SU-DHL-6 (cell line): ENCODE data around the gene KCTD19.
A peak's percentile ranks its signal among the peaks of the same experiment; 100 is the strongest.

ENCODE experiments used
- H2AFZ ChIP-seq: fragments of 200-600 bp; sonication (generic); 2 replicates; pipeline ENCODE4 v1.6.1; 2014; ENCODE audit warnings: low read depth, mild to moderate bottlenecking, moderate library complexity, mixed read lengths, antibody characterized with exemption, low read length; ENCODE audit not compliant: severe bottlenecking
- H3F3A ChIP-seq: fragments of 200-600 bp; shearing (Covaris generic); 2 replicates; pipeline ENCODE4 v1.6.0; 2016; ENCODE audit warnings: antibody characterized with exemption, mild to moderate bottlenecking; ENCODE audit not compliant: insufficient read depth
- H3K27ac ChIP-seq: fragments of 200-600 bp; sonication (generic); 2 replicates; pipeline ENCODE4 v1.5.1; 2016; ENCODE audit warnings: low read depth, mild to moderate bottlenecking, low read length, moderate library complexity, mixed read lengths
- H3K27me3 ChIP-seq: fragments of 200-600 bp; sonication (generic), shearing (Covaris generic); 2 replicates; pipeline ENCODE4 v1.6.0; 2014; ENCODE audit warnings: mild to moderate bottlenecking, low read length
- H3K36me3 ChIP-seq: fragments of 200-600 bp; sonication (generic); 2 replicates; pipeline ENCODE4 v1.6.1; 2014; ENCODE audit warnings: mild to moderate bottlenecking, low read length, mixed read lengths
- H3K4me2 ChIP-seq: fragments of 300-600, 200-600 bp; shearing (Covaris generic), sonication (generic); 2 replicates; pipeline ENCODE4 v1.6.0; 2014; ENCODE audit warnings: low read length, low read depth, mild to moderate bottlenecking; ENCODE audit not compliant: poor library complexity, severe bottlenecking
- H3K4me3 ChIP-seq: fragments of 200-600 bp; sonication (generic); 2 replicates; pipeline ENCODE4 v1.5.1; 2014; ENCODE audit warnings: antibody characterized with exemption, low read length, mild to moderate bottlenecking, mixed read lengths; ENCODE audit not compliant: insufficient read depth, poor library complexity, severe bottlenecking
- H3K79me2 ChIP-seq: fragments of 200-600 bp; sonication (generic); 2 replicates; pipeline ENCODE4 v1.6.1; 2014; ENCODE audit warnings: mild to moderate bottlenecking, low read length, moderate library complexity; ENCODE audit not compliant: insufficient read depth
- H3K9ac ChIP-seq: fragments of 200-600 bp; sonication (generic); 2 replicates; pipeline ENCODE4 v1.7.0; 2014; ENCODE audit warnings: mild to moderate bottlenecking, low read length
- H3K9me2 ChIP-seq: fragments of 200-600 bp; sonication (generic); replicated peaks from 2 replicates; pipeline ENCODE4 v1.6.1; 2014; ENCODE audit warnings: low read length; ENCODE audit not compliant: insufficient read depth
- H3K9me3 ChIP-seq: fragments of 200-600 bp; sonication (generic); 2 replicates; pipeline ENCODE4 v1.6.1; 2014; ENCODE audit warnings: low read length, mixed read lengths; ENCODE audit not compliant: insufficient read depth
- H4K20me1 ChIP-seq: fragments of 200-600 bp; sonication (generic); 2 replicates; pipeline ENCODE4 v1.6.1; 2014; ENCODE audit warnings: low read depth, mild to moderate bottlenecking, antibody characterized with exemption, low read length, moderate library complexity, mixed read lengths
- CTCF ChIP-seq: fragments of 200-600 bp; sonication (generic); IDR thresholded peaks from one replicate; pipeline ENCODE4 v1.5.1; 2017; ENCODE audit warnings: antibody characterized with exemption, mild to moderate bottlenecking, low read length, moderate library complexity; ENCODE audit not compliant: insufficient read depth, poor library complexity, severe bottlenecking
- EZH2phosphoT487 ChIP-seq: fragments of 200-600 bp; sonication (generic), shearing (Covaris generic); conservative IDR thresholded peaks from 2 replicates; pipeline ENCODE4 v1.6.1; 2018; ENCODE audit warnings: mild to moderate bottlenecking, antibody characterized with exemption, low read length, moderate library complexity, mixed read lengths

The KCTD19 gene

GRCh38 chr16:67252609-67253497 lies 73.7 kb downstream of the KCTD19 start:
- Histone ChIP-seq H3K36me3 (no peaks in the 10 kb centered on the region), H4K20me1 (no peaks in the 10 kb centered on the region), H3K79me2 (no peaks in the 10 kb centered on the region), H3K4me2 (no peak overlapping the region), H3K27me3 (no peaks in the 10 kb centered on the region), H3K9ac (no peak overlapping the region), H3F3A (no peaks in the 10 kb centered on the region), H3K4me3 (no peak overlapping the region), H3K9me2 (no peaks in the 10 kb centered on the region), H3K27ac (no peak overlapping the region), H2AFZ (no peak overlapping the region), H3K9me3 (no peaks in the 10 kb centered on the region)
- no peak for TF ChIP-seq EZH2phosphoT487

DNA sequence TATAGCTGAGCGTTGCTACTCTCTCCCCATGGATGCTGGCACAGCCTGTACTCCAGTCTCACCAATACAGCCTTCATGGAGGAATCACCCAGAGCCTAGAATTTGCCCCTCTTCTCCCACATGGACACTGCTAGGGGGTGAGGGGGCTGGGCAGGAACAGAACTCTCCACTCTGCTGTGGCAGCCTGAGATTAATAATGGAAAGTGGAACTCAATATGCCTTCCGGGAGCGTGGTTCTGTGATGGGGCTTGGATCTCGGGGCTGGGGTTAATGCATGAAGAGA lies 76.6 kb downstream of the KCTD19 start:
- H3K4me3 ChIP-seq = no peak overlapping the region
- no peak overlapping the region for H3K9ac ChIP-seq
- no peak overlapping the region for H2AFZ ChIP-seq
- H3K27ac ChIP-seq = no peak overlapping the region
- H3K4me2 ChIP-seq = no peak overlapping the region
- H3K79me2 ChIP-seq = no peaks in the 10 kb centered on the region
- H3K27me3 ChIP-seq = no peaks in the 10 kb centered on the region
- no peaks in the 10 kb centered on the region for H3K9me3 ChIP-seq
- no peaks in the 10 kb centered on the region for H3F3A ChIP-seq
- no peaks in the 10 kb centered on the region for H3K9me2 ChIP-seq
- TF ChIP-seq CTCF (no peak), EZH2phosphoT487 (no peak)
- H4K20me1 ChIP-seq = no peaks in the 10 kb centered on the region
- H3K36me3 ChIP-seq = no peaks in the 10 kb centered on the region

- H3K4me2 ChIP-seq = peak overlapping the region; percentile 77
- no peaks in the 10 kb centered on the region for H4K20me1 ChIP-seq
- no peaks in the 10 kb centered on the region for H3K9me2 ChIP-seq
- no peak overlapping the region for H3K4me3 ChIP-seq
- no peaks in the 10 kb centered on the region for H3F3A ChIP-seq
- H3K36me3 ChIP-seq = no peaks in the 10 kb centered on the region
- H2AFZ ChIP-seq = no peak overlapping the region
- no peaks in the 10 kb centered on the region for H3K79me2 ChIP-seq
- no peak for TF ChIP-seq CTCF
- TF ChIP-seq EZH2phosphoT487 = no peak
- H3K9me3 ChIP-seq = no peaks in the 10 kb centered on the region
- no peak overlapping the region for H3K27ac ChIP-seq
- H3K9ac ChIP-seq = no peak overlapping the region
- H3K27me3 ChIP-seq = no peaks in the 10 kb centered on the region
These were observed 77.1 kb downstream of the KCTD19 start for GRCh38 chr16:67249178-67250044.
